Right lung (tissue), 5 donors: Measurements from ENCODE around the gene ADAMTS14. TPM values are rescaled to one million over a fixed set of nuclear protein-coding genes. Genes with fewer than 3 reads are reported as not detected.

Experiments
- DNase-seq, 2 donors: peaks; one replicate each; pipeline ENCODE4 v3.0.0-alpha.2; 2013
- polyA plus RNA-seq, 5 donors: library from polyadenylated mRNA; unstranded; fragments of 120-200 nt; gene quantifications; one replicate each; pipeline versions ENCODE4 v1.2.1 to v1.2.3, GENCODE V29; 2013; ENCODE audit warnings: inconsistent platforms in 1 of 5, low replicate concordance in 1 of 5; ENCODE audit not compliant: insufficient read length in 5 of 5, insufficient read depth in 1 of 5

The ADAMTS14 gene
- polyA plus RNA-seq, 5 donors = 5.2 to 9.5 (median 7.4) TPM

GRCh38 chr10:70781461-70782051 is 109.2 kb downstream of the ADAMTS14 start:
- DNase-seq = no peak

DNA sequence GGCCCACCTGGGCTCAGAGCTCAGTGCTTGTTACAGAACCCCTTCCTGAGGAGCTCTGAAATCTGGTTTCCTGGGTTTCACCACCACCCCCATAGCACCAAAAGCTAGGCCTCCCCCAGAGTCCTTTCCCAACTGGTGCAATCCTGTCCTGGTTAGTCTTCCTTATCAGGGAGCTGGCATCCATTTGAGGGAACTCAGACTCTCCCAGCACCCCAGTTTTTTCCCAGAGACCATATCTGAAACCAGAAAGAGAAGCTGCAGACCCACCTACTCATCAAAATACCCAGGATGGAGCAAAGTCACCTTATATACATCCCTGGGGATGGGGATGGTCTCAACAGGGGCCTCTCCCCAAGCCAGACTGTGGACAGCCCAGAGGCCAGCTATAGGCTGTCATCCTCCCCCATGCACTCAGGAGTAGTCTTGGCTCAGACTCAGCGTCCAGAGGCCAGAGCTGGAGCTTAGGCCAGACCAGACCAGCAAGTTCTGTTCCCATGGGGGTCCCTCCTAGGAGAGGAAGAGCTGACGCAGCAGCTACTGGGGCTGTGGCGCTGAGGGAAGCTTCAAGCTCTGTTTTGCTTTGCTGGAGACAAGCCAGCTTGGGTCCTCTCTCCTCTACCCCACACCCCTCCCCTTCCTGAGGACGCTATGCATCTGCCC is 109.9 kb downstream of the ADAMTS14 start:
- DNase-seq = peak in 1 of 2 donors; percentile 17

GRCh38 chr10:70782746-70783680 is 110.7 kb downstream of the ADAMTS14 start:
- no peak for DNase-seq

DNA sequence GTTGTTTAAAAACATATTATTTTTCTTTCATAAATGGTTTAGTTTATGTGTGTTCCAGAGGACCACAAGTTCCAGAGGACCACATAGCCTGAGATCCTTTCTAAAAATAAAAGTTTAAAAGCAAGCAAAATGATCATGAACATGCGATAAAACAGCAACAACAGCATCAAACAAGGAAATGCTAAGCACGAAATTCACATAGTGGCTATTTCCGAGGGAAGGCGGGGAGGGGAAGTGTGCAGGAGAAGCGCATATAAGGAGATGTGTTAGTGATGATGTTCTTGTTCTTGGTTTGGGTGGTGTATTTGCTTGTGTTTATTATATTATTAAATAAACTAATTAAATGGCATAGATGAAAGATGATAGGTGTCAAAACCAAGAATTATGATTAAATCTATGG is 111.7 kb downstream of the ADAMTS14 start:
- no peak for DNase-seq

GRCh38 chr10:70784471-70784870 is 112.2 kb downstream of the ADAMTS14 start:
- DNase-seq = no peak

DNA sequence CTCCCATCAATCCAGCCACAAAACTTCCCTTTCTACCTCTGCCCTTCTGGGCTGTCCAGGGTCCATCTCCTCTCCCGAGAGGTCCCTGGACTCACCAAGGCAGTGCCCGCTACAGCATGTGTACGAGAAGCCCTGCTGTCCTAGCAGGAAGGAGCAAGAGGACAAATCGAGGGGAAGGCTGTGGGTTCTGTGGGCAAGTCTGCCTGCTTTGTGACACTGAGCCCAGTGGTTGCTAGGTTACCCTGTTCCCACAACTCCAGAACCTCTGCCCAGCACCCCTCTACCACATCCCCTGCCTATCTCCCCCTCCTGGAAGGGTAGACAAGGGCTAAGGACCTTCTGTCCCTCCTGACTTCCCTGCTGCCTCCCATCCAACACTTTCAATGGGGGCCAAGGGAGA is 112.9 kb downstream of the ADAMTS14 start, which contains the start of gene TBATA:
TSS of gene TBATA (minus strand) at position 188 of the 400 bp plus-strand sequence. CDS start 1,998 bp downstream, outside the sequence.
- no peak for DNase-seq

DNA sequence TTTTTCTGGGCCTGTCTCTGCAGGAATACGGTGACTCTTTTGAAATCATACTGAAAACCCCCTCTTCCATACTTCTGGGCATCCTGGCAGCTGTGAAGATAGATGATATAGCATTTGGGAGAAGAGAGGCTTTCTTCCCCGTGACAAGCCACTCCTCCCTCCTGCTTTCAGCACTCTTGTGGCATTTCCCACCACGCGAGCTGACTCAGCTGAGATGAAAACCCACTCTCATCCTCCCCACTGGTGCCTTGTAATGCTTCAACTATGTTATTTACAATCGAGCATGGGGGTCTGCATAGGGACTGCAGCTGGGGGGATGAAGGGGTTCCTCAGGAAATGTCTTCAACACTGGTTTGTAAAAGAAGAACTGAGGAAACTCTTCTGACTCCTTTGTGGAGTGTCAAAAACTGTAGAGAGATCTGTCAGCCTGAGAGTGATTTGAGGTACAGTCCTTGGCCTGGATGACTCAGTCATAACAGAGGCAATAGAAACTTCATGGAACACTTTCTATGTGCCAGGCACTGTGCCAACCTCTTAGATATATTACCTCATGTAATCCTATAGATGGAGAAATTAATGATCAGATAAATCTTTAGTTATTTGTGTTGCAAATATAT is 114.6 kb downstream of the ADAMTS14 start:
- DNase-seq = no peak

GRCh38 chr10:70791386-70792039 is 119.2 kb downstream of the ADAMTS14 start:
- no peak for DNase-seq

GRCh38 chr10:70795613-70796012 is 123.3 kb downstream of the ADAMTS14 start:
- no peak for DNase-seq

DNA sequence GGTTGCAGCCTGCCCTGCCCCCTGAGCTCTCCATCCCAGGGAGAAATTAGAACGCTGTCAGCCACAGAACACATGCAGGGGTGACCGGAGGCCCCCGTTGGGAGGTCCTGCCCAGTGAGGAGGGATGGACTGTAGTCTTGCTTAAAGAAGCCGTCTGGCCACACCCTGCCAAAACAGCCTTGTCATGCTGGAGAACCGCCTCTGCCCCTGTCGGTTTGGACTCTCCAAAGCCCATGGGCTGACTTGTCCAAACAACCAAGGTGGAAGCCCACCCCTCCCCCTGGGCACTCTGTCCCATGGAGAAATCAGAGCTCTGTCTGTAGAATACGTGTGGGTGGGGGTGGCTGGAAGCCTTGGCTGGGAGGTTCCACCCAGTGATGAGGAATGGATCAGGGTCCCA is 125.5 kb downstream of the ADAMTS14 start:
- DNase-seq = no peak

DNA sequence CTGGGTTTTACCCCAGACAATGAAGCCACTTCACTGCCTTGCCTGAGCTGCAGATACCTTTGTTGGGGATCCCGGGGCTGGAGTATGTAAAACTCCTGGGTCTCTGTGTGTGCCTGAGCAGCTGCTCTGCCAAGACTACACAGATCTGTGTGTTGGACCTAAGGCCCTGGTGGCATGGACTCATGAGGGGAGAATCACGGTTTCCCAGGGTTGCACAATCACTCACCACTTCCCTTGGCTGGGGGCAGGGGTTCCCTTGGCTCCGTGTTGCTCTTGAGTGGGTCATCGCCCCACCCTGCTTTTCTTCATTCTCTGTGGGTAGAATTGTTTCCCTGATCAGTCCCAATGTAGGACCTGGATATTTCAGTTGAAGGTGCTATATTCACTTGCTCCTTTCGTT is 126.8 kb downstream of the ADAMTS14 start:
- no peak for DNase-seq

DNA sequence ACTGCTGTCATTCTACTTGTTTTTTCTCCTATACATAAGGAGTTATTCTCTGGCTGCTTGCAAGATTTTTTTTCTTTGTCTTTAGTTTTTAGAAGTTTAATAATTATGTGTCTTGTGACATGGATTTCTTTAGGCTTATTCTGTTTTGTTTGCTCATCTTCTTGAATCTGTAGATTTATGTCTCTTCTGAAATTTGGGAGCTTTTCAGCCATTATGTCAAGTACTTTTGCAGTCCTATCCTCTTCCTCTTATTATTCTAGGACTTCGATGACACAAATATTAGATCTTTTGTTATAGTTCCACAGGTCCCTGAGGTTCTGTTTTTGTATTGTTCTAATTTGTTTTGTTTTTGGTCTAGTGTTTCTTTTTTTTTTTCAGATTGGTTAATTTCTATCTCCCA is 129.5 kb downstream of the ADAMTS14 start:
- DNase-seq = no peak

DNA sequence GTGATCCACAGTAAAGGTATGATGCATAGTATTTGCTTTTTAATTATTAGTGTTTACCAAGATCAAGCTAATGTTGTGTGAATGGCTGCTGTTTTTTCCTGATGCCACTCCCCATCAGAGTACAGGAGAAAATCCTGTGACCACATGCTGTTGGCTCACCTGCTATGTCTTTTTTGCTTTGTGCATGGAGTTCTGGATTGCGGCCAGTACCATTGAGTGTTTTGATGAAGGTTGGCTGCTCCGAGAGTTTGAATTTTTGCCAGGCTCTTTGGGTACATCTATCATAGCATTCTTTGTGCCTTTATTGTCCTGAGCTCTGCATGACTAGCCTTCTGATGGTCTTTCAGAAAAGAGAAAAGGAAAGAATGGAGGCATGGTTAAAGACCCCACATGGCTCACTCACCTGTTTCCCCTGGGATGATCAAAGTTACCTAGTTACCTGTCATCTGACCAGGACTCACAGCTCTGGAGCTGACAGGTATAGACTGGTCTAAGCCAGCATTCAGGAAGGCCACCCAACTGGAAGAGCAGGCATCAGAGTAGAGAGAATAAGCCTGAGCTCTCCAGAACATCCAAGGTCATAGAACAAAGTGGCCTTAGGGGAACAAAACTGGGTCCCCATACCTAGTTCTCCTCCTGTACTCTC is 131.6 kb downstream of the ADAMTS14 start:
- no peak for DNase-seq

GRCh38 chr10:70804421-70804808 is 132.1 kb downstream of the ADAMTS14 start:
- DNase-seq = no peak

GRCh38 chr10:70805619-70806215 is 133.4 kb downstream of the ADAMTS14 start:
- DNase-seq = no peak

GRCh38 chr10:70806841-70807240 is 134.5 kb downstream of the ADAMTS14 start:
- DNase-seq = no peak

DNA sequence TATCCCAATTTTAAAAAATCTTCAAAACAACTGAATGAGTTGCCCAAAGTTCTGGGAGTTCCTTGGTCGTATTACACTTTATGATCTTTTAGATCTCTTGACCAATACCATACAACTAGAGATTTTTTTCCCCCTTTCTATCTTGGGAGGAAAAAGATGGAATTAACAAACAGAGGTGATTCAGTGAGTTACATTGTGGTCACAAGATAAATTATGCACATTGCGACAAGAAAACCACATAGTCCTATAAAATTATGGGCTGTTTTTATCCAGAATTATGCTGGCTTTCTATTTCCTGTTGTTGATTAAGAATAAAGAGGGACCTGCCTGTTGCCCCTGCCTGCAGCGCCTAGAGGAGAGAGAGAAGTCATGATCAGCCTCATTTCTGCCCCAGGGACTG is 135.2 kb downstream of the ADAMTS14 start:
- no peak for DNase-seq

- no peak for DNase-seq
Measured at GRCh38 chr10:70809011-70809611, 136.8 kb downstream of the ADAMTS14 start.

GRCh38 chr10:70809726-70810125 is 137.4 kb downstream of the ADAMTS14 start:
- DNase-seq = no peak

DNA sequence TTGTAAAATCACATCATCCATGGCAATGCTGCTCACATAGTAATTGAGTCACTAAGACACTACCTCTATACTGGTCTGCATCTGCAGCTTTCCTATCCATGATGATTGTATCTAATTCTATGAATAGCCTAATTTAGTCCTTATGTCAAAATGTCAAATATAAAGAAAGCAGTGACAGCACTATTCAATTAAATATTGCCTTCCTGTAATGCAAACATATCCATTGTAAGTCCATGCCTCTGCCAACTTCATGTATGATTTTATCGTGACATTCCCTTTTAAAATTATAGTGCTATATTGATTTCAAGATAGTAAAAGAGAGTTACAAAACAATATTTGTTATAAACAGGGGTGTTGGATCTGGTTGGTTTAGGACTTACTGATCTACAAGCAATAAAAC is 138.7 kb downstream of the ADAMTS14 start:
- no peak for DNase-seq
